NB4 (cell line): Measurements from ENCODE around the gene RNF133.

Source experiments
- MAX ChIP-seq: IDR thresholded peaks from 2 replicates; pipeline ENCODE4 v1.6.1; 2011; ENCODE audit warnings: low read depth, low read length
- MYC ChIP-seq: IDR thresholded peaks from 2 replicates; pipeline ENCODE4 v1.6.1; 2011; ENCODE audit warnings: low read depth, low read length
- POLR2A ChIP-seq: IDR thresholded peaks from 2 replicates; pipeline ENCODE4 v1.6.1; 2011; ENCODE audit warnings: mild to moderate bottlenecking; ENCODE audit not compliant: insufficient read length; ENCODE audit errors: extremely low read depth
- TF ChIP-seq, protein P1 (sequence below): IDR thresholded peaks from one replicate; pipeline ENCODE4 v1.5.1; 2012; ENCODE audit warnings: low read depth, low read length

- TF ChIP-seq, protein P1, sequence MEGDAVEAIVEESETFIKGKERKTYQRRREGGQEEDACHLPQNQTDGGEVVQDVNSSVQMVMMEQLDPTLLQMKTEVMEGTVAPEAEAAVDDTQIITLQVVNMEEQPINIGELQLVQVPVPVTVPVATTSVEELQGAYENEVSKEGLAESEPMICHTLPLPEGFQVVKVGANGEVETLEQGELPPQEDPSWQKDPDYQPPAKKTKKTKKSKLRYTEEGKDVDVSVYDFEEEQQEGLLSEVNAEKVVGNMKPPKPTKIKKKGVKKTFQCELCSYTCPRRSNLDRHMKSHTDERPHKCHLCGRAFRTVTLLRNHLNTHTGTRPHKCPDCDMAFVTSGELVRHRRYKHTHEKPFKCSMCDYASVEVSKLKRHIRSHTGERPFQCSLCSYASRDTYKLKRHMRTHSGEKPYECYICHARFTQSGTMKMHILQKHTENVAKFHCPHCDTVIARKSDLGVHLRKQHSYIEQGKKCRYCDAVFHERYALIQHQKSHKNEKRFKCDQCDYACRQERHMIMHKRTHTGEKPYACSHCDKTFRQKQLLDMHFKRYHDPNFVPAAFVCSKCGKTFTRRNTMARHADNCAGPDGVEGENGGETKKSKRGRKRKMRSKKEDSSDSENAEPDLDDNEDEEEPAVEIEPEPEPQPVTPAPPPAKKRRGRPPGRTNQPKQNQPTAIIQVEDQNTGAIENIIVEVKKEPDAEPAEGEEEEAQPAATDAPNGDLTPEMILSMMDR: no peak
- TF ChIP-seq POLR2A (no peak), MYC (no peak), MAX (no peak)
Measured at GRCh38 chr7:122676466-122676865, 22.5 kb downstream of the RNF133 start.
